Measurements from ENCODE around the gene CACNG1.
A peak's percentile ranks its signal among the peaks of the same experiment; 100 is the strongest.

The CACNG1 gene

GRCh38 chr17:67044016-67044772, at the start of gene CACNG1:
TSS of gene CACNG1 (plus strand) at chr17:67044554. CDS start at chr17:67044661, 107 bp downstream.
- no peak for DNase-seq

GRCh38 chr17:66994930-66995535, 49.3 kb upstream of the CACNG1 start:
- DNase-seq = no peak

GRCh38 chr17:66995944-66996343, 48.4 kb upstream of the CACNG1 start:
- DNase-seq = no peak

- no peak for DNase-seq
Measured at GRCh38 chr17:66996926-66997325, 47.4 kb upstream of the CACNG1 start.

- no peak for DNase-seq
Measured at GRCh38 chr17:67003231-67003630, 41.1 kb upstream of the CACNG1 start.

GRCh38 chr17:67004181-67004580, 40.2 kb upstream of the CACNG1 start:
- no peak for DNase-seq

- no peak for DNase-seq
Measured at GRCh38 chr17:67007266-67007665, 37.1 kb upstream of the CACNG1 start.

- no peak for DNase-seq
Measured at GRCh38 chr17:67008101-67008500, 36.3 kb upstream of the CACNG1 start.

- DNase-seq = no peak
Measured at GRCh38 chr17:67011527-67012175, 32.7 kb upstream of the CACNG1 start.

- no peak for DNase-seq
Measured at GRCh38 chr17:67013891-67014290, 30.5 kb upstream of the CACNG1 start.

- DNase-seq = no peak
Measured at GRCh38 chr17:67015001-67015400, 29.4 kb upstream of the CACNG1 start.

- DNase-seq = no peak
Measured at GRCh38 chr17:67016039-67016762, 28.2 kb upstream of the CACNG1 start.

- DNase-seq = no peak
Measured at GRCh38 chr17:67017910-67018309, 26.4 kb upstream of the CACNG1 start.

GRCh38 chr17:67018471-67019434, 25.6 kb upstream of the CACNG1 start:
- DNase-seq = peak; percentile 75

- DNase-seq = no peak
Measured at GRCh38 chr17:67019809-67020208, 24.5 kb upstream of the CACNG1 start.

GRCh38 chr17:67020293-67020766, 24.0 kb upstream of the CACNG1 start:
- DNase-seq = peak; percentile 26

- no peak for DNase-seq
Measured at GRCh38 chr17:67021196-67021595, 23.2 kb upstream of the CACNG1 start.

- DNase-seq = no peak
Measured at GRCh38 chr17:67021743-67022450, 22.5 kb upstream of the CACNG1 start.

GRCh38 chr17:67022451-67022810, 21.9 kb upstream of the CACNG1 start:
- DNase-seq = no peak

GRCh38 chr17:67024736-67025135, 19.6 kb upstream of the CACNG1 start:
- no peak for DNase-seq

GRCh38 chr17:67025216-67025792, 19.1 kb upstream of the CACNG1 start:
- DNase-seq = peak; percentile 46
